CD4-positive, alpha-beta T cell treated with Interleukin-17A for 1 hour (primary cell): Measurements from ENCODE around the gene GALNTL6.
"Not testable (repeated sequence)": the region's sequence is repeated elsewhere in the genome, so short reads cannot be mapped to it uniquely, and the experiment has no call there.

Experiments used
- DNase-seq: peaks from one replicate; pipeline ENCODE4 v3.0.0-alpha.2; 2020

GALNTL6 gene

GRCh38 chr4:173041482-173041881, 1228.3 kb downstream of the GALNTL6 start:
- DNase-seq = no peak

- DNase-seq = not testable (repeated sequence)
These were observed 1228.9 kb downstream of the GALNTL6 start for GRCh38 chr4:173042139-173042538.

DNA sequence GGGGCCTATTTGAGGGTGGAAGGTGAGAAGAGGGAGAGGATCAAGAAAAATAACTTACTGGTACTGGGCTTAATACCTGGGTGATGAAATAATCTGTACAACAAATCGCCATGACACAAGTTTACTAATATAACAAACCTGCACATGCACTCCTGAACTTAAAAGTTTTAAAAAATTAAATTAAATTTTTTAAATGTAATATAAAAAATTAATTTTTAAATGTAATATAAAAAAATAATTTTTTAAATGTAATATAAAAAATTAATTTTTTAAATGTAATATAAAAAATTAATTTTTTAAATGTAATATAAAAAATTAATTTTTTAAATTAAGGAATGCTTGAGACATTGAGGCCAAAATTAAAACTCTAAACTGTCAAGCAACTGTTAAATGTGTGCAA, 1231.1 kb downstream of the GALNTL6 start:
- DNase-seq = no peak

- DNase-seq = no peak
These were observed 1232.4 kb downstream of the GALNTL6 start for GRCh38 chr4:173045571-173045970.

GRCh38 chr4:173046144-173046543, 1232.9 kb downstream of the GALNTL6 start:
- no peak for DNase-seq

DNA sequence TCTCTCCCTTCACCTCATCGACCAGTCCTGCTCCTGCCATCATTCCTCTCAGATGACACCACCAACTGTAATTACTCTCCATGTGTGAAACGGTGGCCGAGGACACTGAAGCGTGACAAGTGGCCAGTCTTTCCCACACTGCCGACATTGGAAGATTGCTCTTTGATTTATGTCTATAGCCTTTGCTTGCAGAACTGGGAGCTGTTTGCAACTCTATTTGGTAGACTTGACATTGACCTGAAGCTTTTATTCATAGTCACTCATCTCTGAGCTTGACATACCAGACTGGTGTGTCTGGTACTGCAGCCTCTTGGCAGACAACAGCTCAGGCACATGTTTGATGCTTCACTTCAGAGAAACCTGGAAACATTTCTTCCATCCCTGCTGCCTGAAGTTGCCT, 1233.6 kb downstream of the GALNTL6 start:
- no peak for DNase-seq

DNA sequence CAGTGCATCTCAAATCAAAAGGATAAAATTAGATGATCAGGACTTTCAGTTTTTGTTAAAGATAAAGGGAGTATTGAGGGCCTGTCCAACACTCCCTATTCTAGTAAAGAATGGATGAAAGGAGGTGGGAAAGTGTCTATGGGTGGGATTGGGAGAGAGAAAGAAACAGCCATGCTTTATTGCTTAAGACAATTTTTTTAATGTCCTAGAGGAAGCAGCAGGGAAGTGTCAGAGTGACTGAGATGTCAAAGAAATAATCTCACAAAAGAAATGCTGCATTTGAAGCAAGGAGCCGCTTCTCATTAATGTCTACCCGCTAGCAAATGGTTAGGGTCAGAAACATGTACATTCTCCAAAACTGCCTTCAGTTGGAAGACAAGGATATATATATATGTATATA, 1238.0 kb downstream of the GALNTL6 start:
- no peak for DNase-seq

- no peak for DNase-seq
These were observed 1238.5 kb downstream of the GALNTL6 start for GRCh38 chr4:173051716-173052115.

DNA sequence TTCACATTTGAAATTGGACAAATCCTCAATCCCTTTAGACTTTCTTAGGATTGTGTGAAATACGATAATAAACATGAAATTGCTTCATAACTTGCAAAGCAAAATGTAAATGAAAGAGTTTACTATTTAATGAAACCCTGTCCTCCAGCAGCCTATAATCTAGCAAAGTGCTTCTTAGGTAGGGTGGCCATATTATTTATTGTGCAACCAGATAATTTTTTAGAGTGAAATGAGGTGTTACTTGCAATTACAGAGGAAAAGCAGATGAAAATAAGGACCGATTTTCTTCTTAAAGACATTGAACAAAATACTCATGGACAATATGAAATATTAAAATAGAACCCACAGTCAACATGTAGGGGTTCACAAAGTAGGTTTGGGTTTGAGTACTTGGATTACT, 1239.2 kb downstream of the GALNTL6 start:
- DNase-seq = no peak

- DNase-seq = no peak
These were observed 1243.1 kb downstream of the GALNTL6 start for GRCh38 chr4:173056271-173056670.

DNA sequence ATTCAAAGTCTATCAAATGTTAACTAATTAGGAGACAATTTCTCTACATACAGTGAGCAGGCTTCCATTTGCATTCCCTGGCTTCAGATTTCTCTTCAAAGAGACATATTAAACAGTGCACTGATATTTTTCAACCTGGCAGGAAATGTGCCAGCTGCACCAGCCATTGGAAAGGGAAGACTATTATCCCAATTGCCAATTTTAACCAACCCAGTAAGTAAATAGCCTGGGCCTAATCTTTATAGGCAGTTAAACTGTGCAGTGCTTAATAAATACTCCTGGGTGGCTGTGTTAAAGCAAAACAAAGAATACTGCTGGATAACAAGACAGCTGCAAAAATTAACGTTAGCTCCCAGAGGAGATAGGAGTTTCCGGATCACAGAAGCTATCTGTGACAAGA, 1243.5 kb downstream of the GALNTL6 start:
- no peak for DNase-seq

DNA sequence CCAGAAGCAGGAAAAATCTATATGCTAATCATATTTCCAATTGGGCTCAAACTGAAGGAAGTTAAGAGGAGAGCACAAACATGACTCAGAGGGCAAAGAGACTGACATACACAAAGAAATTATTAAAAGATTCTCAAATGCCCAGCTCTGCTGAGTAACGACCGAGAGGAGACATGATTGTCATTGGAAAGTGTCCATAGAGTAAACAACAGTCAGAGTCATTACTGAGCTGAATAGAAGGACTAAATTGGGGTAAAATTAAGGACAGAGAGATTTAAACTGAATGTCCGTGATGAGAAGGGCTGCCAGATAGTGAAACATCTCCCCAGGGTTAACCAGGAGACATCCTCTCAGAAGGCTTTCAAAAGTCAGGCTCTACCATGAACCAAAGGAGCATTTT, 1244.2 kb downstream of the GALNTL6 start:
- no peak for DNase-seq

- DNase-seq = no peak
These were observed 1244.7 kb downstream of the GALNTL6 start for GRCh38 chr4:173057901-173058300.

DNA sequence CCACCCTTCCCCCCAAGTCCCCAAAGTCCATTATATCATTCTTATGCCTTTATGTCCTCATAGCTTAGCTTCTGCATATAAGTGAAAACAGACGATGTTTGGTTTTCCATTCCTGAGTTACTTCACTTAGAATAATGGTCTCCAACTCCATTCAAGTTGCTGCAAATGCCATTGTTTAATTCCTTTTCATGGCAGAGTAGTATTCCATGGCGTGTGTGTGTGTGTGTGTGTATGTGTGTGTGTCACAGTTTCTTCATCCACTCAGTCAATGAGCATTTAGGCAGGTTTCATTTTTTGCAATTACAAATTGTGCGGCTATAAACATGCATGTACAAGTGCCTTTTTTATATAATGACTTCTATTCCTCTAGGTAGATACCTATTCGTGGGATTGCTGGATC, 1248.0 kb downstream of the GALNTL6 start:
- DNase-seq = no peak

GRCh38 chr4:173073939-173074500, 1260.8 kb downstream of the GALNTL6 start:
- no peak for DNase-seq

DNA sequence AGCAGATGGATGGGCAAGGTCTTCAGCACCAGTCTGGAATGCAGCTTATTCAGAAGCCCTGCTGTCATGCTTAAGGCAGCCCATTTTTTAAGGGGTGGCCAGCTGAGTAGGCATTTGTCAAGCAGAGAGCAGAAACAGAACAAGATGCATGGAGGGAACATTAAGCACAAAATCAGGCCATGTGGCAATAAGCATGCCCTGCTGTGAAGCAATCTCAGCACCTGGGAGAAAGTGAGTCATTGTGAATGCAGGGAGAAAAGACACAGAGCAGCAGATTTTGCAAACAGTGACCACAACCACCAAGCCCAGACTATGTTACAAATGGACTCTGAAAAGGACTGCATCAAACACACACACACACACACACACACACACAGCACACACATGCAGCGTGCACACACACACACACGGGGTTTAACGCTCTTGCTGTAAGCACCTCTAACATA, 1261.3 kb downstream of the GALNTL6 start:
- no peak for DNase-seq

- no peak for DNase-seq
These were observed 1263.9 kb downstream of the GALNTL6 start for GRCh38 chr4:173076903-173077634.

DNA sequence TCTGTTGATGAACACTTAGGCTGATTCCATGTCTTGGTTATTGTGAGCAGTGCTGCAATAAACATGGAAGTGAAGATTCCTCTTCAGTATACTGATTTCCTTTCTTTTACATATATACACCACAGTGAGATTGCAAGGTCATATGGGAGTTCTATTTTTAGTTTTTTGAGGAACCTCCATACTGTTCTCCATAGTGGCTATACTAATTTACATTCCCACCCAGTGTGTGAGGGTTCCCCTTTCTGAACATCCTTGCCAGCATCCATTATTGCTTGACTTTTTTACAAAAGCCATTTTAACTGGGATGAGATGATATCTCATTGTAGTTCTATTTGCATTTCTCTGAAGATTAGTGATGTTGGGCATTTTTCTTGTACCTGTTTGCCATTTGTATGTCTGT, 1274.9 kb downstream of the GALNTL6 start:
- DNase-seq = no peak
